Suppressor macrophage (primary cell): ENCODE measurements around the gene SLC35G2.
A peak's percentile ranks its signal among the peaks of the same experiment; 100 is the strongest.
"Not testable (repeated sequence)": the region's sequence is repeated elsewhere in the genome, so short reads cannot be mapped to it uniquely, and the experiment has no call there.

Source experiments
- DNase-seq, 4 experiments: peaks; one replicate each; pipeline ENCODE4 v3.0.0-alpha.2; 2020 to 2022
- total RNA-seq, 17 experiments: gene quantifications; one replicate each; lab custom pipeline; 2026; ENCODE audit warnings: mixed read lengths in 6 of 17, inconsistent platforms in 3 of 17; lab: John Stamatoyannopoulos, UW

The SLC35G2 gene
- 0 to 2.4 (median 0.46) reads per million in 17 experiments for total RNA-seq

GRCh38 chr3:136818769-136819391 lies at the start of gene SLC35G2:
SLC35G2 (plus strand) TSS chr3:136819126; CDS start chr3:136854461, 35,335 bp downstream.
- peak; percentile 9 to 48 (median 33) for DNase-seq

GRCh38 chr3:136772709-136773108 lies 46.2 kb upstream of the SLC35G2 start:
- DNase-seq = no peak

- DNase-seq = no peak
These were observed 40.1 kb upstream of the SLC35G2 start for GRCh38 chr3:136778865-136779264.

- DNase-seq = no peak
These were observed 38.2 kb upstream of the SLC35G2 start for GRCh38 chr3:136780741-136781140.

GRCh38 chr3:136783708-136784191 lies 35.2 kb upstream of the SLC35G2 start:
- no peak for DNase-seq

- peak; percentile 24 to 62 (median 58) for DNase-seq
These were observed 31.6 kb upstream of the SLC35G2 start for GRCh38 chr3:136787349-136787748.

GRCh38 chr3:136788154-136788553 lies 30.8 kb upstream of the SLC35G2 start:
- no peak for DNase-seq

- DNase-seq = no peak
These were observed 28.9 kb upstream of the SLC35G2 start for GRCh38 chr3:136789976-136790375.

- no peak for DNase-seq
These were observed 28.1 kb upstream of the SLC35G2 start for GRCh38 chr3:136790786-136791185.

GRCh38 chr3:136792556-136793330 lies 26.2 kb upstream of the SLC35G2 start:
- peak in 1 of 4 experiments; percentile 16 for DNase-seq

GRCh38 chr3:136801146-136801545 lies 17.8 kb upstream of the SLC35G2 start:
- DNase-seq = not testable (repeated sequence)

DNA sequence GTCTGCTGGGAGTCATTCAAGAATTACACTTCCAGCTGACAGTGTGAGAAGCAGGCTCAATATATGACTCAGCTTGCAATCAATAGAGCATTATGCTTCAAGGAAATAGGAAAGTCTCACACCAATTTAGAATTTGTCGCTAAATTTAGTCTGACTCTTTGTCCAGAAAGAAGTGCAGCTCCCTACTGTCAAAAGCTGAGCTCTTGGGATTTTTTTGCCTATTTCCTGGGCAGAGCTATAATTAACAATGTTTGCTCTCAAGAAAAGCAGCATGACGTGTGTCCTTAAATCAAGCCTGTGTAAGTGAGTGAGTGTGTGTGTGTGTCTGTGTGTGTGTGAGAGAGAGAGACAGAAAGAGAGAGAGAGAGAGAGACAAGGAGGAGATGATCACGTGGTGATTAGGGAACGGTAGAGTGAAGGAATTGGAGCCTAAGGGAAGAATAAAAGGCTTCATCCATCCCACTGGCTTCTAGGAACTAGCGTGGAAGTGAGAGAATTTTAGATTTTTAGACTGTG lies 16.4 kb upstream of the SLC35G2 start:
- DNase-seq = peak in 1 of 4 experiments; percentile 21

GRCh38 chr3:136804141-136804540 lies 14.8 kb upstream of the SLC35G2 start:
- peak in 3 of 4 experiments; percentile 36 to 49 (median 38) for DNase-seq

DNA sequence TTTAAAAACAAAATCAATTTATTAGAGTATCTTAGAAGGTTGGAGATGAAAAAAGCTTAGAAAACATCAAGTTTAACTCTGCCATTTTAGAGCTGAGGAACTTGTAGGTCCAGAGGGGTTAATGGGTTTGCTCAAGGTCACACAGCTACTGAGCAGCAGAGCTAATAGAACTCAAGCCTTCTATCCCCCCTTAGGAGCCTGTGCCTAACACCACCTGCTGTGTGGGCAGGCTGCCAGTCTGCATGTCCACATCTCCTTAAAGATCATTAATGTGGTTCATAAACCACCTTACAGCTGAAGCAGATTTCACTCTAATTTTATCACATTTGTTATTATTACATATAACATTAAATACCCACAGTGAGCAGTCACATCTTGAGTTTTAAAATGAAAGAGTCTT lies 14.1 kb upstream of the SLC35G2 start:
- no peak for DNase-seq

- peak in 1 of 4 experiments; percentile 28 for DNase-seq
These were observed 13.1 kb upstream of the SLC35G2 start for GRCh38 chr3:136805795-136806194.

GRCh38 chr3:136811701-136812100 lies 7.2 kb upstream of the SLC35G2 start:
- no peak for DNase-seq

- no peak for DNase-seq
These were observed 1.5 kb upstream of the SLC35G2 start for GRCh38 chr3:136817448-136817847.

DNA sequence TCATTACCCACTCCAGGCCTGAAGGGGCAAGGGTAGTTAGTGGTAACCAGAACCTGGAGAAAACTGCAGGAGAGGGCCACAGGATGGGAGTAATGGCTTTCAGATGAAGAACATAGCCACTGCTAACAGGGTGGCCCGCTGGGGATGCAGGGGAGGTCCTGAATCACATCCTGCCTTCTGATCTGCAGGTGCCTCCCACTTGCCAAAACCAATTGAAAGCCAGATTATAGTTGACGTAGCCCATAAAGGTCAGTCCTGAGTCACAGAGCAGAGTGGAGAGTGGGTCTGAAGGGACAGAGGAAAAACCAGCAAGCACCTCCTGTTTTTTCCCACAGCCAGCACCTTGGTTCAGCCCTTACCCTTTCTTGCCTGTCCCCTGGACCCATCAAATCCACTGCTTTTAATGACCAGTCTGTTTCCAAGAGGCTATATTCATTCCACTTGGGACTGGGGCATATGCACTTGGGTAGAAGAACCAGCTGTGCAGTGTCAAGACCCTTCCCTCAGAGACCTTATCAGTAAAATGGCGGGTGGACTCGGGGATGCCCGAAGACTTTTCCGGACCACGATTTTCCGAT lies 646 bp upstream of the SLC35G2 start:
- peak in 1 of 4 experiments; percentile 29 for DNase-seq

DNA sequence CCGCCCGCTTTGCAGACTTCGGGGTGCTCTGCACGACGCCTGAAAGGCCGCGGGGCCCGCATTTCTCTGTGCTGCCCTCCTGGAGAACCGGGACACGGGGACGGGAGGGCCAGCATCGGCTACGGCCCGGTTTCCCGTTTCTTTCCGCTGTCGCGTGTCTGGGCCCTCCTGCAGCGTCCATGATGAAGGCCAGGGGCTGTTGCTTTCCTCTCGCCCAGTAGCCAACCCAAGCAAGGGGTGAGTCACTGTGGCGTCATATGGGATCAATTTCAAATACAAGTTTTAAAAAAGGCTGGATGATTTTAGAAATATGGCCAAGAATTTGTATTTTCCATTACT lies 435 bp downstream of the SLC35G2 start:
- DNase-seq = peak; percentile 14 to 39 (median 32)

DNA sequence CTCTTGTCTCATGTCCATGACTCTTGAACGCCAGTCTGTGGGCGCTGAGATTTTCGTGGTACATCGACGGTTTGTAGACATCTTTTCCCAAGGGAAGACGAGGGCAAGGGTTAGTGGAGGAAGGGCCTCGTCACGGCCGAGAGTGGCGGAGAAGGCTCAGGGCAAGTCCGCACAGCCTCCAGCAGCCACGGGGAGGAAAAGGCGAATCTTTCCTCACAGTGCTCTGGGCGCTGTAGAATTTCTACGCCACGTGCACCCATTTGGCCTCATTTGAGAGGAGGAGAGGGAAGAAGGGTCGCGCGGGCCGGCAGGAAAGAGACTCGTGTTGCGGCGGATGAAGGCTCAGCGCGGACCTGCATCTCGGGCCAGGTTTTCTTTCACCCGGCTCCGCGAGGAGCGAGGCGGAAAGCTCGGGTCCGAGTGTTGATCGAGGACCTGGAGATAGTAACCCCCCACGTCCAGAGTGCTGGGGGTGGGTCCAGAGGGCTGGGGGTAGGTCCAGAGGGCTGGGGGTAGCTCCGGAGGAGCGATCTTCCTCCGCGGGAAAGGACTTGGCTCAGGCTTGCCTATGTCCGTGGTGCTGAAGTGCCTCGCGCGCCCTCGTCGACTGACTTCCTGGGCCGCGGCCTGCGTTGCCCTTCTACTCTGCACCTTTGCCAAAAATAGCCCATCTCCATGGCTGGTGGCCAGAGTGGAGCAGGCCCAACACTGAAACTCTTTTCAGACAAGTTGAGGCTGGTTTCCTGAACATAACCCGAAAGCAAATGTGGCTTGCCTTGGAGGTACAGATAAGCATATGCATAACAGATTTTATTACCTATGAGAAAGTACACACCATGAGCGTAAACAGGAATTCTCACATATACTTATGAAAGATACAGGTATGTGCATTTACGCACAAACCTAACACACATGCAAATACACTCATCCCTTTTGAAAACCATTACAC lies 1.1 kb downstream of the SLC35G2 start:
- peak; percentile 26 to 69 (median 52) for DNase-seq

GRCh38 chr3:136831461-136831860 lies 12.5 kb downstream of the SLC35G2 start:
- DNase-seq = no peak
